HEK293 (cell line): Measurements from ENCODE around the gene CEP295NL.

Experiments
- CTCF ChIA-PET: fragments of 350-600 bp; formaldehyde crosslinking; extraction: SDS; loops from one replicate; lab custom pipeline; 2021; ENCODE audit warnings: antibody characterized with exemption; lab: Yijun Ruan, JAX
- POLR2A ChIA-PET: fragments of 300-600 bp; formaldehyde crosslinking; extraction: SDS; loops from one replicate; lab custom pipeline; 2020; ENCODE audit warnings: antibody characterized with exemption, inconsistent platforms; lab: Yijun Ruan, JAX
- H3K27ac ChIP-seq: fragments of 200-500 bp; sonication (Bioruptor generic); 2 replicates; pipeline ENCODE4 v1.5.1; 2014; ENCODE audit warnings: low read depth, low read length, control low read depth, inconsistent platforms; ENCODE audit errors: extremely low read depth
- H3K36me3 ChIP-seq, 2 experiments: fragments of 200-500 bp in 1 of 2; sonication (Bioruptor generic) in 1 of 2; 1 replicate in 1 of 2; 2 replicates in 1 of 2; pipeline ENCODE4 v1.5.1; 2014 to 2017; ENCODE audit warnings: inconsistent platforms in 2 of 2, low read length in 2 of 2; ENCODE audit not compliant: control insufficient read depth in 2 of 2, insufficient read depth in 1 of 2
- H3K4me1 ChIP-seq: fragments of 200-500 bp; sonication (Bioruptor generic); 2 replicates; pipeline ENCODE4 v1.5.1; 2014; ENCODE audit warnings: mild to moderate bottlenecking, low read length, inconsistent platforms; ENCODE audit not compliant: control insufficient read depth, insufficient read depth
- H3K4me3 ChIP-seq: 2 replicates; pipeline ENCODE4 v1.5.1; 2011; ENCODE audit warnings: low read depth, mild to moderate bottlenecking, control low read depth, low read length, moderate library complexity
- H3K9me3 ChIP-seq: fragments of 200-500 bp; sonication (Bioruptor generic); 2 replicates; pipeline ENCODE4 v1.5.1; 2014; ENCODE audit warnings: low read depth, low read length, inconsistent platforms; ENCODE audit not compliant: control insufficient read depth, insufficient read depth
- EGR2 ChIP-seq: fragments of 450-650 bp; formaldehyde crosslinking; IDR thresholded peaks from 2 replicates; pipeline ENCODE4 v1.5.1; 2016; ENCODE audit warnings: low read depth, missing biosample characterization, missing genetic modification characterization
- PBX3 ChIP-seq: sonication (generic); formaldehyde crosslinking; IDR thresholded peaks from 2 replicates; pipeline ENCODE4 v1.8.1; 2022; ENCODE audit warnings: mild to moderate bottlenecking, moderate library complexity, missing genetic modification reagents
- PRDM1 ChIP-seq: fragments of 450-650 bp; formaldehyde crosslinking; IDR thresholded peaks from 2 replicates; pipeline ENCODE4; 2016; ENCODE audit warnings: missing biosample characterization, missing genetic modification characterization
- PRDM4 ChIP-seq: fragments of 450-650 bp; formaldehyde crosslinking; IDR thresholded peaks from 2 replicates; pipeline ENCODE4 v1.5.1; 2017; ENCODE audit warnings: missing biosample characterization, missing genetic modification characterization
- REPIN1 ChIP-seq: fragments of 450-650 bp; formaldehyde crosslinking; IDR thresholded peaks from 2 replicates; pipeline ENCODE4 v1.5.1; 2017; ENCODE audit warnings: missing biosample characterization, missing genetic modification characterization, low read depth
- TRIM28 ChIP-seq: IDR thresholded peaks from 2 replicates; pipeline ENCODE4 v1.6.1; 2011; ENCODE audit warnings: low read length, control low read depth, borderline replicate concordance
- ZBTB44 ChIP-seq: fragments of 450-650 bp; IDR thresholded peaks from 2 replicates; pipeline ENCODE4 v1.5.1; 2018; ENCODE audit warnings: missing biosample characterization, mild to moderate bottlenecking, missing genetic modification characterization
- ZFHX2 ChIP-seq: fragments of 450-650 bp; formaldehyde crosslinking; conservative IDR thresholded peaks from 2 replicates; pipeline ENCODE4 v1.5.1; 2016; ENCODE audit warnings: missing biosample characterization, missing genetic modification characterization
- ZNF121 ChIP-seq: fragments of 450-650 bp; formaldehyde crosslinking; IDR thresholded peaks from 2 replicates; pipeline ENCODE4 v1.5.1; 2016; ENCODE audit warnings: missing biosample characterization, missing genetic modification characterization
- ZNF157 ChIP-seq: fragments of 450-650 bp; formaldehyde crosslinking; IDR thresholded peaks from 2 replicates; pipeline ENCODE4 v1.5.1; 2016; ENCODE audit warnings: missing biosample characterization, missing genetic modification characterization
- ZNF19 ChIP-seq: fragments of 450-650 bp; formaldehyde crosslinking; IDR thresholded peaks from 2 replicates; pipeline ENCODE4; 2016; ENCODE audit warnings: missing biosample characterization, missing genetic modification characterization, low read depth
- ZNF280D ChIP-seq: fragments of 450-650 bp; formaldehyde crosslinking; IDR thresholded peaks from 2 replicates; pipeline ENCODE4 v1.5.1; 2016; ENCODE audit warnings: missing biosample characterization, missing genetic modification characterization
- ZNF324 ChIP-seq: fragments of 450-650 bp; formaldehyde crosslinking; IDR thresholded peaks from 2 replicates; pipeline ENCODE4 v1.5.1; 2016; ENCODE audit warnings: missing biosample characterization, missing genetic modification characterization
- ZNF350 ChIP-seq: fragments of 450-650 bp; formaldehyde crosslinking; IDR thresholded peaks from 2 replicates; pipeline ENCODE4 v1.5.0; 2017; ENCODE audit warnings: missing biosample characterization, mild to moderate bottlenecking, missing genetic modification characterization
- ZNF366 ChIP-seq: fragments of 450-650 bp; formaldehyde crosslinking; conservative IDR thresholded peaks from 2 replicates; pipeline ENCODE4 v1.5.1; 2016; ENCODE audit warnings: missing biosample characterization, missing genetic modification characterization
- ZNF37A ChIP-seq: fragments of 450-650 bp; IDR thresholded peaks from 2 replicates; pipeline ENCODE4 v1.5.1; 2018; ENCODE audit warnings: missing biosample characterization, missing genetic modification characterization
- ZNF391 ChIP-seq: fragments of 450-650 bp; formaldehyde crosslinking; IDR thresholded peaks from 2 replicates; pipeline ENCODE4 v1.5.1; 2016; ENCODE audit warnings: low read depth, missing biosample characterization, missing genetic modification characterization, borderline replicate concordance
- ZNF544 ChIP-seq: fragments of 450-650 bp; formaldehyde crosslinking; IDR thresholded peaks from 2 replicates; pipeline ENCODE4 v1.5.0; 2017; ENCODE audit warnings: missing biosample characterization, missing genetic modification characterization
- ZNF558 ChIP-seq: fragments of 450-650 bp; formaldehyde crosslinking; IDR thresholded peaks from 2 replicates; pipeline ENCODE4 v1.5.1; 2016; ENCODE audit warnings: missing biosample characterization, missing genetic modification characterization
- ZNF623 ChIP-seq: fragments of 450-650 bp; formaldehyde crosslinking; IDR thresholded peaks from 2 replicates; pipeline ENCODE4 v1.5.1; 2016; ENCODE audit warnings: missing biosample characterization, missing genetic modification characterization
- ZNF626 ChIP-seq: fragments of 450-650 bp; sonication (Bioruptor Pico); formaldehyde crosslinking; IDR thresholded peaks from 2 replicates; pipeline ENCODE4 v1.5.1; 2018; ENCODE audit warnings: missing biosample characterization, missing genetic modification characterization, inconsistent platforms
- ZXDB ChIP-seq: fragments of 450-650 bp; formaldehyde crosslinking; IDR thresholded peaks from 2 replicates; pipeline ENCODE4 v1.5.1; 2016; ENCODE audit warnings: missing biosample characterization, missing genetic modification characterization

Gene CEP295NL

GRCh38 chr17:78950870-78951269 is 47.9 kb upstream of the CEP295NL start (continued):
- TF ChIP-seq ZNF280D = 0 out of 2 replicates have a peak, but pooled peaks have one; percentile 35
- TF ChIP-seq ZNF350 (tag by site-specific recombination) = peak; percentile 66; the same call in 1 of the 2 replicates
- TF ChIP-seq TRIM28 = peak; percentile 96

GRCh38 chr17:78947235-78948149 is 44.5 kb upstream of the CEP295NL start:
- CTCF ChIA-PET = interaction anchor here (2.1 kb wide), 1 partner anchor 24 kb away, joined by 11 read pairs; no protein-coding TSS in a partner anchor
- POLR2A ChIA-PET = interaction anchor here (1.1 kb wide), 1 partner anchor 8 kb away, joined by 3 read pairs; no protein-coding TSS in a partner anchor
- Histone ChIP-seq H3K4me1 (no peaks in the 10 kb centered on the region; the same call in 1 of the 2 replicates), H3K4me3 (no peak overlapping the region), H3K27ac (no peak overlapping the region), H3K36me3 (no peaks in the 10 kb centered on the region), H3K9me3 (no peaks in the 10 kb centered on the region; the same call in 1 of the 2 replicates)
- TF ChIP-seq ZFHX2 (peak; percentile 81), PBX3 (CRISPR knock-in tag) (no peak), EGR2 (tag by site-specific recombination) (peak; percentile 65)

GRCh38 chr17:78946631-78947030 is 43.6 kb upstream of the CEP295NL start:
- ChIA-PET CTCF (no interaction called here), POLR2A (interaction anchor here (1.1 kb wide), 1 partner anchor 9 kb away, joined by 3 read pairs; no protein-coding TSS in a partner anchor)
- no peaks in the 10 kb centered on the region; the same call in 1 of the 2 replicates for H3K9me3 ChIP-seq
- H3K4me3 ChIP-seq = no peak overlapping the region
- TF ChIP-seq ZNF623 (tag by site-specific recombination) = no peak
- no peak for TF ChIP-seq ZNF37A
- TF ChIP-seq ZNF157 (tag by site-specific recombination) = no peak
- no peak for TF ChIP-seq ZNF19
- no peak for TF ChIP-seq ZNF558 (tag by site-specific recombination)
- TF ChIP-seq PRDM1 = no peak
- TF ChIP-seq ZNF626 = no peak
- no peak for TF ChIP-seq PRDM4 (tag by site-specific recombination)
- no peak for TF ChIP-seq ZXDB (tag by site-specific recombination)
- no peak for TF ChIP-seq ZNF324
- TF ChIP-seq ZNF544 (tag by site-specific recombination) = no peak
- TF ChIP-seq REPIN1 (tag by site-specific recombination) = no peak
- no peak for TF ChIP-seq ZNF366 (tag by site-specific recombination)
- TF ChIP-seq ZNF391 (tag by site-specific recombination) = no peak
- no peak for TF ChIP-seq ZBTB44
- no peak for TF ChIP-seq ZNF121 (tag by site-specific recombination)
- no peaks in the 10 kb centered on the region; the same call in 1 of the 2 replicates for H3K4me1 ChIP-seq
- H3K36me3 ChIP-seq = no peaks in the 10 kb centered on the region
- H3K27ac ChIP-seq = no peak overlapping the region
